Measurements from ENCODE around the gene PIEZO1.
"Not testable (repeated sequence)": the region's sequence is repeated elsewhere in the genome, so short reads cannot be mapped to it uniquely, and the experiment has no call there.

The PIEZO1 gene

DNA sequence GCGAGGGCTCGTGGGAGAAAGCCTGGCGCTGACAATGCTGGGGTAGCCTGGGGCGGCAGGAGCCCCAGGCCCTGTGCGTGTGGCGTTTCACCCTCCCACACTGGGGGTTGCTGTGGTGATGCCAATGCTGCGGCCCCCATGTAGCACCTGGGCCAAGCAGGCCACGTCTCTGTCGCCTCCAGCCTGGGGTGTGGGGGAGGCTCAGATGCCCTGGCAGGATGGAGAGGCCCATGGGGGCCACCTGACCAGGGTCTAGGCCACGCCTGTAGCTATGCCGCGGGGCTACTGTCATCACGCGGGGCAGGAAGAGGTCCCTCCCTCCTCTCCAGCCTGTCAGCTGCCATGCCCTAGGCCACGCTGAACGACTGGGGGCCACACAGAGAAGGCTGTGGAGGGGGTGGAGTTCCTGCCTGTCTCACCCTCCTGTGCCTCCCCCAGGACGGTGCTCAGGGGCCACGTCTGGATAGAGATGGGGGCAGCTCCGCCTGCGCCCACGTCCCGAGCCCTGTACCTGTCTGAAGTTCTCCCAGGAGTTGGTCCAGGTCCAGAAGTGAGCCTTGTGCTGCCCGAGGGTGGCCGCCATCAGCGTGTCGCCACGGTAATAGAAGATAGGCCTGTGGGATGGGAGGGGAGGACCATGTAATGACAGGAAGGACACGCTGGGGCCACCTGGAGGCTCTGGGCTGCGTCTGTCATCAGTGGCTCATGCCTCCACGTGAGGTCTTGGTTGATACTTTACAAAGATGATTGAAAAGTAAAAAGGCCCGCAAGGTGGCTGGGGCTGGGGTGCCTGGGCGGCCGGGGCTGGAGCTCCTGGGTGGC lies 39.4 kb upstream of the PIEZO1 start:
- ChIA-PET CTCF (interaction anchor here (0.8 kb wide), 1 partner anchor 9 kb away, joined by 3 read pairs; no protein-coding TSS in a partner anchor), POLR2A (ENCODE audit: low non-redundant PET) (no interaction called here)
- H3K27ac ChIP-seq, result peak overlapping the region; percentile 83
- no peak for DNase-seq (ENCODE audit: low spot score)
- TF ChIP-seq, protein P1, sequence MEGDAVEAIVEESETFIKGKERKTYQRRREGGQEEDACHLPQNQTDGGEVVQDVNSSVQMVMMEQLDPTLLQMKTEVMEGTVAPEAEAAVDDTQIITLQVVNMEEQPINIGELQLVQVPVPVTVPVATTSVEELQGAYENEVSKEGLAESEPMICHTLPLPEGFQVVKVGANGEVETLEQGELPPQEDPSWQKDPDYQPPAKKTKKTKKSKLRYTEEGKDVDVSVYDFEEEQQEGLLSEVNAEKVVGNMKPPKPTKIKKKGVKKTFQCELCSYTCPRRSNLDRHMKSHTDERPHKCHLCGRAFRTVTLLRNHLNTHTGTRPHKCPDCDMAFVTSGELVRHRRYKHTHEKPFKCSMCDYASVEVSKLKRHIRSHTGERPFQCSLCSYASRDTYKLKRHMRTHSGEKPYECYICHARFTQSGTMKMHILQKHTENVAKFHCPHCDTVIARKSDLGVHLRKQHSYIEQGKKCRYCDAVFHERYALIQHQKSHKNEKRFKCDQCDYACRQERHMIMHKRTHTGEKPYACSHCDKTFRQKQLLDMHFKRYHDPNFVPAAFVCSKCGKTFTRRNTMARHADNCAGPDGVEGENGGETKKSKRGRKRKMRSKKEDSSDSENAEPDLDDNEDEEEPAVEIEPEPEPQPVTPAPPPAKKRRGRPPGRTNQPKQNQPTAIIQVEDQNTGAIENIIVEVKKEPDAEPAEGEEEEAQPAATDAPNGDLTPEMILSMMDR (conservative IDR thresholded peaks at IDR 0.05; ENCODE audit: low read depth), result no peak

DNA sequence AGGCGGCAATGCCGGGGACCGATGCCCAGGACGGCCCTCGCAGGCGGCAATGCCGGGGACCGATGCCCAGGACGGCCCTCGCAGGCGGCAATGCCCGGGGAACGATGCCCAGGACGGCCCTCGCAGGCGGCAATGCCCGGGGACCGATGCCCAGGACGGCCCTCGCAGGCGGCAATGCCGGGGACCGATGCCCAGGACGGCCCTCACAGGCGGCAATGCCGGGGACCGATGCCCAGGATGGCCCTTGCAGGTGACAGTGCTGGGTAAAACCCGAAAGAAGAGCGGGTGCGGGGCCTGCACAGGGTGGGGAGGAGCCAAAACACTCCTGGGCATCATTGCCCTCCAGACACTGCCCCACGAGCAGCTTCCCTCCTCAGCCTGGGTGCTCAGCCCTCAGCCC lies 38.6 kb upstream of the PIEZO1 start:
- H3K27ac ChIP-seq; DNase-seq (ENCODE audit: low spot score); CTCF ChIA-PET; POLR2A ChIA-PET (ENCODE audit: low non-redundant PET): not testable (repeated sequence)

GRCh38 chr16:88822281-88823040 lies 37.4 kb upstream of the PIEZO1 start:
- no peak for DNase-seq (ENCODE audit: low spot score)
- ChIA-PET CTCF (no interaction called here), POLR2A (ENCODE audit: low non-redundant PET) (no interaction called here)
- TF ChIP-seq, protein P1 (conservative IDR thresholded peaks at IDR 0.05; ENCODE audit: low read depth), result no peak
- H3K27ac ChIP-seq, result peak overlapping the region; percentile 11; the same call in 1 of the 2 replicates

GRCh38 chr16:88821168-88821850 lies 36.3 kb upstream of the PIEZO1 start:
- POLR2A ChIA-PET (ENCODE audit: low non-redundant PET), result no interaction called here
- TF ChIP-seq, protein P1 (conservative IDR thresholded peaks at IDR 0.05; ENCODE audit: low read depth), result no peak
- CTCF ChIA-PET, result interaction anchor here (0.6 kb wide), 2 partner anchors 37 to 122 kb away, joined by 3 read pairs; no protein-coding TSS in a partner anchor
- 0 out of 2 replicates have a peak overlapping the region, but pooled peaks have one; percentile 8 for H3K27ac ChIP-seq
- DNase-seq (ENCODE audit: low spot score), result no peak

GRCh38 chr16:88820385-88821025 lies 35.5 kb upstream of the PIEZO1 start:
- no peak for DNase-seq (ENCODE audit: low spot score)
- ChIA-PET POLR2A (ENCODE audit: low non-redundant PET) (interaction anchor here (0.8 kb wide), 1 partner anchor 76 kb away, joined by 5 read pairs; no protein-coding TSS in a partner anchor), CTCF (no interaction called here)
- H3K27ac ChIP-seq, result peak overlapping the region; percentile 8; the same call in 1 of the 2 replicates
- TF ChIP-seq, protein P1 (conservative IDR thresholded peaks at IDR 0.05; ENCODE audit: low read depth), result no peak

DNA sequence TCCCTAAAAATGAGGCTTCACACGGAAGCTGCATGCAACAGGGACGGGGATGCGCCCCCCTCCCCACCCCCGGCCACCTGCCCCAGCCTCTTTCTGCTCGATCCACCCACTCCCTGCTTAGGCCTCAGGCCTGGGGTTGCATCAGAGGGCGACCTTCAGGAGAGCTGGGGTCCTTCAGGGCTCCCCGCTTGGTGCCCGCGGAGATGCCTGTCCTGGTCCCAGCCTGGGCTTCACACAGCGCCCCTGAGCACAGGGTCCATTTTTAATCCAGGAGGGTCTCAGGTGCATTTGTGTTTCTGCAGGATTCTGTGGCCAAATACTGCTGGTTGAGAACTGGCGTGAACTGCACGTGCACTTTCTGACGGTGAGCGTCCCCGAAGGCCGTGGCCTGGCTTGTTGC lies 34.1 kb upstream of the PIEZO1 start:
- ChIA-PET POLR2A (ENCODE audit: low non-redundant PET) (no interaction called here), CTCF (interaction anchor here (0.6 kb wide), 1 partner anchor 259 kb away, joined by 3 read pairs; no protein-coding TSS in a partner anchor)
- TF ChIP-seq, protein P1 (conservative IDR thresholded peaks at IDR 0.05; ENCODE audit: low read depth), result no peak
- no peak for DNase-seq (ENCODE audit: low spot score)
- H3K27ac ChIP-seq, result peak overlapping the region; percentile 69

All from RWPE1 (cell line).